Caco-2 (cell line): Measurements from ENCODE around the gene PPM1J. TPM values are rescaled to one million over a fixed set of nuclear protein-coding genes. Genes with fewer than 3 reads are reported as not detected.

ENCODE experiments used
- BruUV-seq: library from RNA; stranded (reverse); fragments of 400-500 nt; replicated peaks from 2 replicates; lab custom pipeline; 2021; lab: Mats Ljungman, UMichigan
- CTCF ChIA-PET: fragments of 300-600 bp; sonication (Branson Sonifier 250); formaldehyde crosslinking; loops from one replicate; lab custom pipeline; 2022; ENCODE audit warnings: antibody characterized with exemption; lab: Charles Lee
- POLR2A ChIA-PET: fragments of 300-600 bp; sonication (Branson Sonifier 250); formaldehyde crosslinking; loops from one replicate; lab custom pipeline; 2022; ENCODE audit warnings: antibody characterized with exemption; lab: Charles Lee
- DNase-seq, 2 experiments: peaks; one replicate each; pipeline versions ENCODE4 v3.0.0 to v3.0.0-alpha.2; 2020 to 2022
- H3K27me3 ChIP-seq: replicated peaks from 2 replicates; pipeline ENCODE4 v1.6.0; 2011; ENCODE audit warnings: low read length; ENCODE audit not compliant: control insufficient read depth, insufficient read depth
- H3K36me3 ChIP-seq: 2 replicates; pipeline ENCODE4 v1.5.1; 2011; ENCODE audit warnings: low read length; ENCODE audit not compliant: control insufficient read depth, insufficient read depth
- H3K4me1 ChIP-seq: fragments of 250-450 bp; sonication (Bioruptor Pico); 2 replicates; pipeline ENCODE4 v1.5.1; 2020; ENCODE audit warnings: mild to moderate bottlenecking
- H3K4me3 ChIP-seq: 2 replicates; pipeline ENCODE4 v1.5.1; 2011; ENCODE audit warnings: low read depth, mild to moderate bottlenecking, control low read depth, low read length
- H3K9me3 ChIP-seq: fragments of 250-450 bp; sonication (Bioruptor Pico); 2 replicates; pipeline ENCODE4 v1.5.1; 2020; ENCODE audit warnings: mild to moderate bottlenecking, moderate library complexity
- H3K27ac Mint-ChIP-seq: one replicate; pipeline ENCODE4 v1.8.0; 2022; ENCODE audit warnings: mixed read lengths; ENCODE audit not compliant: unreplicated experiment
- H3K27me3 Mint-ChIP-seq: one replicate; pipeline ENCODE4 v1.8.0; 2022; ENCODE audit warnings: mixed read lengths; ENCODE audit not compliant: insufficient read depth, unreplicated experiment
- H3K36me3 Mint-ChIP-seq: one replicate; pipeline ENCODE4 v1.8.0; 2022; ENCODE audit warnings: mild to moderate bottlenecking, mixed read lengths; ENCODE audit not compliant: insufficient read depth, unreplicated experiment
- H3K4me1 Mint-ChIP-seq: one replicate; pipeline ENCODE4 v1.8.0; 2022; ENCODE audit warnings: low read depth, mixed read lengths; ENCODE audit not compliant: unreplicated experiment
- H3K4me3 Mint-ChIP-seq: one replicate; pipeline ENCODE4 v1.8.0; 2022; ENCODE audit warnings: mild to moderate bottlenecking, moderate library complexity, mixed read lengths; ENCODE audit not compliant: unreplicated experiment
- H3K9me3 Mint-ChIP-seq: one replicate; pipeline ENCODE4 v1.8.0; 2022; ENCODE audit warnings: mixed read lengths; ENCODE audit not compliant: unreplicated experiment
- CTCF ChIP-seq, 2 experiments: fragments of 200-600 bp in 1 of 2; IDR thresholded peaks; 1 replicate in 1 of 2; 2 replicates in 1 of 2; pipeline versions ENCODE4 v1.5.1 to v1.8.0; 2011 to 2022; ENCODE audit warnings: antibody characterized with exemption in 1 of 2, control low read depth in 1 of 2, inconsistent platforms in 1 of 2, low read depth in 1 of 2, low read length in 1 of 2, mild to moderate bottlenecking in 1 of 2, moderate library complexity in 1 of 2; ENCODE audit not compliant: insufficient read depth in 1 of 2, severe bottlenecking in 1 of 2, unreplicated experiment in 1 of 2
- intact Hi-C: fragments of 100-400 bp; cut with micrococcal nuclease; formaldehyde crosslinking; loops from one replicate; pipeline ENCODE4 v1.10.0; 2022; ENCODE audit not compliant: unreplicated experiment
- total RNA-seq: library from RNA; stranded (reverse); gene quantifications from 2 replicates; pipeline ENCODE4 v1.2.3, GENCODE V29; 2022

The PPM1J gene
- total RNA-seq, 1 experiment from 2014 or later: 1.5 TPM

GRCh38 chr1:112685913-112686312 lies 29.2 kb downstream of the PPM1J start:
- intact Hi-C loops: no loop called here
- Mint-ChIP-seq H3K27ac (no peak overlapping the region), H3K9me3 (no peaks in the 10 kb centered on the region), H3K36me3 (peaks cover 20% of the 10 kb centered on the region), H3K4me1 (peaks cover 10% of the 10 kb centered on the region), H3K27me3 (no peaks in the 10 kb centered on the region), H3K4me3 (no peak overlapping the region)
- H3K4me3 ChIP-seq: no peak overlapping the region
- TF ChIP-seq CTCF (IDR thresholded peaks at IDR 0.05; ENCODE audit: insufficient read depth in 1 of 2, low read depth in 1 of 2, low read length in 1 of 2, severe bottlenecking in 1 of 2, unreplicated experiment in 1 of 2): no peak
- no peaks in the 10 kb centered on the region for H3K9me3 ChIP-seq
- no peaks in the 10 kb centered on the region for H3K36me3 ChIP-seq
- H3K4me1 ChIP-seq: no peaks in the 10 kb centered on the region
- ChIA-PET CTCF (no interaction called here), POLR2A (no interaction called here)
- DNase-seq: no peak
- BruUV-seq: no TSS peak
- no peaks in the 10 kb centered on the region for H3K27me3 ChIP-seq

GRCh38 chr1:112678605-112679004 lies 36.5 kb downstream of the PPM1J start:
- peaks cover 13% of the 10 kb centered on the region for H3K4me1 Mint-ChIP-seq
- no TSS peak for BruUV-seq
- TF ChIP-seq CTCF (IDR thresholded peaks at IDR 0.05; ENCODE audit: insufficient read depth in 1 of 2, low read depth in 1 of 2, low read length in 1 of 2, severe bottlenecking in 1 of 2, unreplicated experiment in 1 of 2): no peak

GRCh38 chr1:112677501-112677900 lies 37.6 kb downstream of the PPM1J start:
- ChIA-PET POLR2A (no interaction called here), CTCF (no interaction called here)
- Mint-ChIP-seq H3K4me1 (peaks cover 13% of the 10 kb centered on the region), H3K36me3 (peaks cover 21% of the 10 kb centered on the region), H3K27ac (no peak overlapping the region), H3K4me3 (no peak overlapping the region), H3K27me3 (no peaks in the 10 kb centered on the region), H3K9me3 (no peaks in the 10 kb centered on the region)
- intact Hi-C loops: no loop called here
- no peak for DNase-seq
- Histone ChIP-seq H3K36me3 (no peaks in the 10 kb centered on the region), H3K9me3 (no peaks in the 10 kb centered on the region), H3K4me3 (no peak overlapping the region), H3K4me1 (peaks cover 14% of the 10 kb centered on the region), H3K27me3 (no peaks in the 10 kb centered on the region)
- BruUV-seq: no TSS peak
- no peak for TF ChIP-seq CTCF (IDR thresholded peaks at IDR 0.05; ENCODE audit: insufficient read depth in 1 of 2, low read depth in 1 of 2, low read length in 1 of 2, severe bottlenecking in 1 of 2, unreplicated experiment in 1 of 2)

More at GRCh38 chr1:112678605-112679004, 36.5 kb downstream of the PPM1J start:
- POLR2A ChIA-PET: no interaction called here
- no peak overlapping the region for H3K4me3 ChIP-seq
- H3K9me3 ChIP-seq: no peaks in the 10 kb centered on the region
- Mint-ChIP-seq H3K36me3 (peaks cover 18% of the 10 kb centered on the region), H3K27me3 (no peaks in the 10 kb centered on the region), H3K27ac (no peak overlapping the region), H3K4me3 (no peak overlapping the region), H3K9me3 (no peaks in the 10 kb centered on the region)
- peaks cover 8% of the 10 kb centered on the region; the same call in 1 of the 2 replicates for H3K4me1 ChIP-seq
- no peak for DNase-seq
- intact Hi-C loops: no loop called here
- H3K27me3 ChIP-seq: no peaks in the 10 kb centered on the region
- CTCF ChIA-PET: no interaction called here
- H3K36me3 ChIP-seq: no peaks in the 10 kb centered on the region
